Lower lobe of right lung (tissue), 2 donors: Measurements from ENCODE around the gene UBE2F. TPM values are rescaled to one million over a fixed set of nuclear protein-coding genes. Genes with fewer than 3 reads are reported as not detected.
"Not testable (repeated sequence)": the region's sequence is repeated elsewhere in the genome, so short reads cannot be mapped to it uniquely, and the experiment has no call there.

ENCODE experiments used
- ATAC-seq, 2 donors: fragments of 200-7000 bp; cut with Tn5 transposase; one replicate each; pipeline ENCODE4 v1.9.1; 2020 to 2022; ENCODE audit warnings: mild to moderate bottlenecking in 2 of 2, moderate library complexity in 2 of 2
- DNase-seq: peaks from one replicate; pipeline ENCODE4 v3.0.0-alpha.2; 2020
- H3K27ac ChIP-seq: fragments of 200-600 bp; one replicate; pipeline ENCODE4 v1.8.0; 2022
- H3K27me3 ChIP-seq: fragments of 200-600 bp; one replicate; pipeline ENCODE4 v1.8.0; 2022; ENCODE audit warnings: low read depth
- H3K36me3 ChIP-seq: fragments of 200-600 bp; one replicate; pipeline ENCODE4 v1.8.0; 2022; ENCODE audit warnings: mild to moderate bottlenecking
- H3K4me1 ChIP-seq: fragments of 200-600 bp; one replicate; pipeline ENCODE4 v1.8.0; 2022
- H3K4me3 ChIP-seq: fragments of 200-600 bp; one replicate; pipeline ENCODE4 v1.8.0; 2022; ENCODE audit warnings: mild to moderate bottlenecking
- H3K9me3 ChIP-seq: fragments of 200-600 bp; one replicate; pipeline ENCODE4 v1.8.0; 2022
- intact Hi-C: fragments of 100-400 bp; cut with DNase I; formaldehyde crosslinking; loops from one replicate; pipeline ENCODE4 v1.11.0; 2022
- total RNA-seq: library from RNA; stranded (reverse); fragmentation: NEBNext Ultra II Directional; extraction: Animal tissue kit (Norgen Biotek cat#: 25700); gene quantifications from one replicate; pipeline ENCODE4 v1.2.1, GENCODE V29; 2021
- TF ChIP-seq, protein P1 (sequence below): fragments of 200-600 bp; IDR thresholded peaks from one replicate; pipeline ENCODE4 v1.8.0; 2022; ENCODE audit warnings: antibody characterized with exemption, mild to moderate bottlenecking
- donor health status: DM: no; HTN: yes; CAD: no; lungs with severe emphysema.

UBE2F gene
- total RNA-seq, 1 donor from 2014 or later = 59.5 TPM

DNA sequence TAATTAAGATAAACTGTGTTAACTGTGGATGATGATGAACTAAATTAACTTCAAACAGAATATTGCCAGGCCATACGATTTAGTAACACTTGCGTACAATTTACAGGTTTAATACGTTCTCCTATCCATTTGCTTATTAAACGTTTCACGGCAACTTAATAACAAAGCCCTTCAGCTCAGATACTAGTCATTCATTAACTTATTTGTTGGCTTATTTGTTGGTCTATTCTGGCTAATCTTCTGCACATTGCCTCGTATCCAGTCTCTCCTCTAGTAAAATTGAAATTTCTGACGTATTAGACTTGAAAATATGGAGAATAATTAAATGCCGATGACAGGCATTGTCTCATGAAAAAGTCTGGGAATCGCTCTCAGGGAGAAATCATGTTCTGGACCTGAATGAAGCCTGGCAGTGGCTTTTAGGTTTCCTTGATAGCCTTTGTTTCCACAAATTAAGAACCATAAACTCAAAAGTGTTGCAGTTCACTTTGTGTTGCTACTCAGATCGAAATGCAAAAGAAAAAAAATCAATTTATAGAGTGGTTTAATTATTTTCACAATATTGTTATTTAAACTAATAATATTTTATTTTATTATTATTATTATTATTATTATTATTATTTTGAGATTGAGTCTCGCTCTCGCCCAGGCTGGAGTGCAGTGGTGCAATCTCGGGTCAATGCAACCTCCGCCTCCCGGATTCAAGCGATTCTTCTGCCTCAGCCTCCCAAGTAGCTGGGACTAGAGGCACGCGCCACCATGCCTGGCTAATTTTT, 98.4 kb downstream of the UBE2F start:
- Histone ChIP-seq H3K4me1 (peaks cover 10% of the 10 kb centered on the region), H3K27me3 (no peaks in the 10 kb centered on the region), H3K27ac (no peak overlapping the region), H3K4me3 (no peak overlapping the region), H3K36me3 (peaks cover 39% of the 10 kb centered on the region), H3K9me3 (no peaks in the 10 kb centered on the region)
- DNase-seq = no peak
- intact Hi-C loops = no loop called here
- TF ChIP-seq, protein P1, sequence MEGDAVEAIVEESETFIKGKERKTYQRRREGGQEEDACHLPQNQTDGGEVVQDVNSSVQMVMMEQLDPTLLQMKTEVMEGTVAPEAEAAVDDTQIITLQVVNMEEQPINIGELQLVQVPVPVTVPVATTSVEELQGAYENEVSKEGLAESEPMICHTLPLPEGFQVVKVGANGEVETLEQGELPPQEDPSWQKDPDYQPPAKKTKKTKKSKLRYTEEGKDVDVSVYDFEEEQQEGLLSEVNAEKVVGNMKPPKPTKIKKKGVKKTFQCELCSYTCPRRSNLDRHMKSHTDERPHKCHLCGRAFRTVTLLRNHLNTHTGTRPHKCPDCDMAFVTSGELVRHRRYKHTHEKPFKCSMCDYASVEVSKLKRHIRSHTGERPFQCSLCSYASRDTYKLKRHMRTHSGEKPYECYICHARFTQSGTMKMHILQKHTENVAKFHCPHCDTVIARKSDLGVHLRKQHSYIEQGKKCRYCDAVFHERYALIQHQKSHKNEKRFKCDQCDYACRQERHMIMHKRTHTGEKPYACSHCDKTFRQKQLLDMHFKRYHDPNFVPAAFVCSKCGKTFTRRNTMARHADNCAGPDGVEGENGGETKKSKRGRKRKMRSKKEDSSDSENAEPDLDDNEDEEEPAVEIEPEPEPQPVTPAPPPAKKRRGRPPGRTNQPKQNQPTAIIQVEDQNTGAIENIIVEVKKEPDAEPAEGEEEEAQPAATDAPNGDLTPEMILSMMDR = no peak
- no peak for ATAC-seq

DNA sequence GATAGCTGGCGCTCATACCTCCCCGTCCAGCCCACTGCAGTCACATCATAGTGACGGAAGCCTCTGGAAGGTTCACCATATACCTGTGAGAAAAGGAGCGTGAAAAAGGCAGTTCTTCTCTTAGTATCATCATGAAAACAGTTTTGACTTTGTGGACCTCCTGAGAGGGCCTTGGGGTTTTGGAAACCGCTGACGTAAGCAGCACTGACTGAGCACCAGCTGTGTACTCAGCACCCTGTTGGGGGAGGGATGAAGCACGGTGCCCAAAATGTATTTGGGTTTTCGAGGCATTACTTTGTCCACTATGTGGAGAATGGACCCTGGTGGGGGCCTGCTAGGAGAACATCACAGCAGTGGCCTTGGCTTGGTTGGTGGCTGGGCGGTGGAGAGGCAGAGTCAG, 99.4 kb downstream of the UBE2F start:
- H3K27me3 ChIP-seq = no peaks in the 10 kb centered on the region
- no peak overlapping the region for H3K27ac ChIP-seq
- peaks cover 10% of the 10 kb centered on the region for H3K4me1 ChIP-seq
- peaks cover 39% of the 10 kb centered on the region for H3K36me3 ChIP-seq
- no peak for ATAC-seq
- DNase-seq = no peak
- H3K4me3 ChIP-seq = no peak overlapping the region
- intact Hi-C loops = no loop called here
- no peaks in the 10 kb centered on the region for H3K9me3 ChIP-seq
- TF ChIP-seq, protein P1 = no peak

DNA sequence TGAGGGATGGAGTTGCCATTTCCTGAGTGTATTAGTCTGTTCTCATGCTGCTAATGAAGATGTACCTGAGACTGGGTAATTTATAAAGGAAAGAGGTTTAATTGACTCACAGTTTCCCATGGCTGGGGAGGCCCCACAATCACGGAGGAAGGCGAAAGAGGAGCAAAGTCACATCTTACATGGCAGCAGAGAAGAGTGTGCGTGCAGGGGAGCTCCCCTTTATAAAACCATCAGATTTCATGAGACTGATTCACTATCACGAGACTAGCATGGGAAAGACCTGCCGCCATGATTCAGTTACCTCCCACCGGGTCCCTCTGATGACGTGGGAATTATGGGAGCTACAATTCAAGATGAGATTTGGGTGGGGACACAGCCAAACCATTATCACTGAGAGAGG, 99.9 kb downstream of the UBE2F start:
- H3K4me1 ChIP-seq, DNase-seq, H3K27ac ChIP-seq, ATAC-seq, H3K9me3 ChIP-seq, intact Hi-C loops, H3K27me3 ChIP-seq, H3K4me3 ChIP-seq: not testable (repeated sequence)
- peaks cover 39% of the 10 kb centered on the region for H3K36me3 ChIP-seq

DNA sequence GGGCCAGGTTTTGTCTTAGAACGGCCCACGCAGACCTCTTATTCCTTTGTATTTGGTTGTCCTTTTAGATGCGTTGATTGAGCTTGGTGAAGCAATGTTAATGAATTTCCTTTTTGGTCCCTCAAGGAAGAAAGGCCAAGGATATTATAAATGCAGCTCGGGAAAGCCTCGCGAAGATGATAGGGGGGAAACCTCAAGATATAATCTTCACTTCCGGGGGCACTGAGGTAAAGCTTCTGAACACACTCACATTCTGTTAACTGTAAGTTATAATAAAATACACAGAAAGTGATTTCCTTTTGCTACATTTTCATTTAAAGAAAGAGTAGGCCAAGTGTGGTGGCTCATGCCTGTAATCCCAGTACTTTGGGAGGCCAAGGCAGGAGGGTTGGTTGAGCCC, 101.1 kb downstream of the UBE2F start:
- intact Hi-C loops = no loop called here
- Histone ChIP-seq H3K4me1 (no peaks in the 10 kb centered on the region), H3K27ac (no peak overlapping the region), H3K36me3 (peaks cover 39% of the 10 kb centered on the region), H3K27me3 (no peaks in the 10 kb centered on the region), H3K9me3 (no peaks in the 10 kb centered on the region), H3K4me3 (no peak overlapping the region)
- DNase-seq (no peak), ATAC-seq (no peak)
- TF ChIP-seq, protein P1 = no peak

DNA sequence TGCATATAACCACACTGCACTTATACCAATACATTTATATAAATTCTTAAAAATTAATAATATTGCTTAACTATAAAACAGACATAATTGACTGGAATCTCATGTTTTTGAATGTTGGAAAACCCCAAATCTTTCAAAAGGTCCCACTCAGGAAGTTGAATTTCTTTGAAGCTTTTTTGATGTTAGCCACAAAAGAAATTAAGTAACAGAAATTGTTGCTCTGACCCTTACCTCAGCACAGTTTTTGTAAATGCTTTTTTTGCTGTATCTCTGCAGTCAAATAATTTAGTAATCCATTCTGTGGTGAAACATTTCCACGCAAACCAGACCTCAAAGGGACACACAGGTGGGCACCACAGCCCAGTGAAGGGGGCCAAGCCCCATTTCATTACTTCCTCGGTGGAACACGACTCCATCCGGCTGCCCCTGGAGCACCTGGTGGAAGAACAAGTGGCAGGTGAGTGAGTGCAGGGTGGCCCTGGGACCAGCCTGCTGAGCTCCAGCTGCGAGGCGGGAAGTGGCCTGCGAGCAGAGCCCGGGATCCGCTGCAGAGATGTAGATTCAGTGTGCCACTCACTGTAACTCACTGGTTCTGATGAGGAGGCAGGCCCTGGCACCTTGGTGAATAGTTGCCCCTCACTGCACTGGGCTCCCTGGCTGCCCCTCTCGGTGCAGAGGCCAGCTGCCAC, 102.4 kb downstream of the UBE2F start:
- Histone ChIP-seq H3K27ac (no peak overlapping the region), H3K4me3 (no peak overlapping the region), H3K9me3 (no peaks in the 10 kb centered on the region), H3K27me3 (no peaks in the 10 kb centered on the region), H3K4me1 (no peaks in the 10 kb centered on the region), H3K36me3 (peaks cover 39% of the 10 kb centered on the region)
- DNase-seq = no peak
- ATAC-seq = no peak
- intact Hi-C loops = no loop called here
- TF ChIP-seq, protein P1 = no peak

DNA sequence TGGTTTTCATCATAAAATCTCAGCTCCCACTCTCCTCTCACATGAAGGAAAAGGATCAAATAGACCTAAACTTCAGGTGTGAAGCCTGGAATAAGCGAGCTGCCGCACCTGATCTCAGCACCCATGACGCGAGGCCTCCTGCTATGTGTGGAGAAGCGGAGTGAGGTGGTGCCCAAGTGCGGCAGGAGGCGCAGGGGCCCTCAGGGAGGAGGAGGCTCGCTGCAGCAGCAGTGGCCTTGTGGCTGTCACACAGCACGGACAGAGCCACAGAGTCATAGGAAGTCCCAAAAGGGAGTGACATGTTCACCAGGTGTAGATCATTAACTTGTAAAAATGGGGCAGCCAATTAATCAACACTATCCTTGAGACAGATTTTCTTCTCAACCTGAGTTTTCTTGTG, 103.1 kb downstream of the UBE2F start:
- Histone ChIP-seq H3K4me3 (no peak overlapping the region), H3K4me1 (no peaks in the 10 kb centered on the region), H3K9me3 (no peaks in the 10 kb centered on the region), H3K36me3 (peaks cover 35% of the 10 kb centered on the region), H3K27me3 (no peaks in the 10 kb centered on the region), H3K27ac (no peak overlapping the region)
- TF ChIP-seq, protein P1 = no peak
- intact Hi-C loops = no loop called here
- DNase-seq (no peak), ATAC-seq (no peak)
